BJ (cell line): ENCODE data around the gene LHFPL2. TPM values are rescaled to one million over a fixed set of nuclear protein-coding genes. Genes with fewer than 3 reads are reported as not detected.

Experiments
- CTCF ChIA-PET: fragments of 350-600 bp; formaldehyde crosslinking; extraction: SDS; loops from one replicate; lab custom pipeline; 2021; ENCODE audit warnings: antibody characterized with exemption, inconsistent platforms; lab: Yijun Ruan, JAX
- POLR2A ChIA-PET: fragments of 300-600 bp; sonication (Branson Sonifier 250); formaldehyde crosslinking; extraction: SDS; loops from one replicate; lab custom pipeline; 2021; ENCODE audit warnings: antibody characterized with exemption; lab: Charles Lee
- DNase-seq: peaks from one replicate; pipeline ENCODE4 v3.0.0-alpha.2; 2011; ENCODE audit warnings: low read depth
- H3K27me3 ChIP-seq: 2 replicates; pipeline ENCODE4 v1.6.0; 2011; ENCODE audit warnings: low read length; ENCODE audit not compliant: control insufficient read depth, insufficient read depth
- H3K36me3 ChIP-seq: 2 replicates; pipeline ENCODE4 v1.5.1; 2011; ENCODE audit warnings: low read length; ENCODE audit not compliant: control insufficient read depth, insufficient read depth
- H3K4me3 ChIP-seq: 2 replicates; pipeline ENCODE4 v1.5.1; 2011; ENCODE audit warnings: low read depth, mild to moderate bottlenecking, control low read depth, low read length
- polyA plus RNA-seq: library from polyadenylated mRNA; depleted of rRNA; stranded (reverse); fragments of >200 nt; gene quantifications from 2 replicates; pipeline ENCODE4 v1.2.3, GENCODE V29; 2011
- TF ChIP-seq, protein P1 (sequence below): IDR thresholded peaks from 2 replicates; pipeline ENCODE4 v1.5.1; 2011; ENCODE audit warnings: low read depth, mild to moderate bottlenecking, control low read depth, inconsistent platforms, low read length, moderate library complexity; ENCODE audit not compliant: insufficient read depth

LHFPL2 gene
- polyA plus RNA-seq, 1 experiment: 4.4 TPM

DNA sequence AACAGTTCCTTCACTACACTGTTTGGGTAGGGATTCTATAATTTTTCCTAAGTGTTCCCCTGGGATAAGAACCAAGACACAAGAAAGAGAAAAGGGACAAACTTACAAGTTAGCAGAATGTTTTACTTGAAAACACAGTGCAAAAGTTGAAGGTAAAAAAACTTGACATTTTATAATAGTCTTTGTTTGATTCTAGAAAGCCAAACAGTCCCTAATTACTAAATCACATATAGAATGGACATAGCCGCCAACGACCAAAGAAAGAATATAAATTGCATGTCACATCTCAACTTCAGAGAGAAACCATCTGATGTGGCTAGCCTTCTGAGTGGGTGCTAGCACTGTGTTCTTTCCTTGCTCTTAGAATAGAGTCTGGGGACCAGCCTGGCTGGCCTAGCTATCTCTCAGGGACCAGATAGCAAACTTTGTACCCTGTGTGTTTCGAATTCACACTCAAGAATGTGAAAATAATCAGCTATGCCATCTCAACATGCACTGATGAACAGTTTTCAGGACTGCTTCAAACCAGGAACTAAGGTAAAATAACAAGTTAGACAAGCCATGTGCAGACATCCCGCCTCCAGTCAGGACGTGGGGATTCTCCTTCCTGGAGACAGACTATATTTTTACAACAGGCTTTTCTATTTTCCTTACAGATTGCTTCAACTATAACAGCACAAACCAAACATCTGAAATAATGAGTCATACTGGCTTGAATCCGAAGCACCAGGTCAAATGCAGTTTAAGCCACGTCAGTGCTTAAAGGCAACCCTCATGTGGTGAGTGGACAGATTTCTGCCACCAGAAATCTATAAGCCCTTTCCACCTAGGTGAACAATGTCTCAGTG is 53.7 kb downstream of the LHFPL2 start:
- peak; percentile 98 for DNase-seq
- TF ChIP-seq, protein P1, sequence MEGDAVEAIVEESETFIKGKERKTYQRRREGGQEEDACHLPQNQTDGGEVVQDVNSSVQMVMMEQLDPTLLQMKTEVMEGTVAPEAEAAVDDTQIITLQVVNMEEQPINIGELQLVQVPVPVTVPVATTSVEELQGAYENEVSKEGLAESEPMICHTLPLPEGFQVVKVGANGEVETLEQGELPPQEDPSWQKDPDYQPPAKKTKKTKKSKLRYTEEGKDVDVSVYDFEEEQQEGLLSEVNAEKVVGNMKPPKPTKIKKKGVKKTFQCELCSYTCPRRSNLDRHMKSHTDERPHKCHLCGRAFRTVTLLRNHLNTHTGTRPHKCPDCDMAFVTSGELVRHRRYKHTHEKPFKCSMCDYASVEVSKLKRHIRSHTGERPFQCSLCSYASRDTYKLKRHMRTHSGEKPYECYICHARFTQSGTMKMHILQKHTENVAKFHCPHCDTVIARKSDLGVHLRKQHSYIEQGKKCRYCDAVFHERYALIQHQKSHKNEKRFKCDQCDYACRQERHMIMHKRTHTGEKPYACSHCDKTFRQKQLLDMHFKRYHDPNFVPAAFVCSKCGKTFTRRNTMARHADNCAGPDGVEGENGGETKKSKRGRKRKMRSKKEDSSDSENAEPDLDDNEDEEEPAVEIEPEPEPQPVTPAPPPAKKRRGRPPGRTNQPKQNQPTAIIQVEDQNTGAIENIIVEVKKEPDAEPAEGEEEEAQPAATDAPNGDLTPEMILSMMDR: no peak
- Histone ChIP-seq H3K27me3 (no peaks in the 10 kb centered on the region), H3K36me3 (no peaks in the 10 kb centered on the region), H3K4me3 (no peak overlapping the region)
- ChIA-PET POLR2A (no interaction called here), CTCF (interaction anchor here (2.0 kb wide), 1 partner anchor 42 kb away, joined by 4 read pairs; no protein-coding TSS in a partner anchor)

DNA sequence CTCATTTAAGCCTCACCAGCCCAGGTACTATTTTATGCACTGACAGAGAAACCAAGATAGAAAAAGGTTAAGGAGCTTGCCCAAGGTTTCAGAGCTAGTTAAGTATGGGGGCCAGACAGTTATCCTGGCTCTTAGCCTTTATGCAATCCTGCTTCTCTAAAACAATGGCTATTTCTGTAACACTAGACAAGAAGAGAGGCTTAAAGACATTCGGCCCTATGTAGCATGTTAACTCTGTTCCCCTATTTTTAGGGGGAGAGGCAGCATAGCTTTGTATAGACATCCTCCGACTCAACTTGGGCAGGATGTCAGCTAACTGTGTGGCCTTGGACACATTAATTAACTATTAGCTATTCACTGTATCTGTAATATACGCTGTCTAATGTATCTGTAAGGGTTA is 54.6 kb downstream of the LHFPL2 start:
- Histone ChIP-seq H3K27me3 (no peaks in the 10 kb centered on the region), H3K36me3 (no peaks in the 10 kb centered on the region), H3K4me3 (no peak overlapping the region)
- ChIA-PET CTCF (interaction anchor here (2.0 kb wide), 1 partner anchor 43 kb away, joined by 4 read pairs; no protein-coding TSS in a partner anchor), POLR2A (no interaction called here)
- TF ChIP-seq, protein P1: no peak
- DNase-seq: no peak

DNA sequence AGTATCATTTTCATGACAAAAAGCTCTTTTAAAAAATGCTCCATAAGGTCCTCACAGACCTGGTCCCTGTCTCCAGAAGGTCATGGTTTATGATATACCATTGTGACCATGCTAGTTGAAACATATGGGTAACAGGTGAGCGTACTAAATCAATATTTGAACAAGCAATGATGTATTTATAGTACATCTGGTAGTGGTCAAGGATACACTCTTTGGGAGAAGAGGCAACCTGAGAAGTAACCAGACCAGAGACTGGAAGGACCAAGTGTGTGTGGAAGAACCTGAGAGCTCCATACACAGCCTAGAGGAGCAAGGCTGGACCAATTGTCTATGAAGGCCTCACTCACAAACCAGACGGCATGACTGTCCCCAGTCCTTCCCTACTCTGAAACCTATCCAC is 55.1 kb downstream of the LHFPL2 start:
- ChIA-PET CTCF (interaction anchor here (2.0 kb wide), 1 partner anchor 43 kb away, joined by 4 read pairs; no protein-coding TSS in a partner anchor), POLR2A (no interaction called here)
- DNase-seq: no peak
- TF ChIP-seq, protein P1: no peak
- H3K36me3 ChIP-seq: no peaks in the 10 kb centered on the region
- no peaks in the 10 kb centered on the region for H3K27me3 ChIP-seq
- no peak overlapping the region for H3K4me3 ChIP-seq

DNA sequence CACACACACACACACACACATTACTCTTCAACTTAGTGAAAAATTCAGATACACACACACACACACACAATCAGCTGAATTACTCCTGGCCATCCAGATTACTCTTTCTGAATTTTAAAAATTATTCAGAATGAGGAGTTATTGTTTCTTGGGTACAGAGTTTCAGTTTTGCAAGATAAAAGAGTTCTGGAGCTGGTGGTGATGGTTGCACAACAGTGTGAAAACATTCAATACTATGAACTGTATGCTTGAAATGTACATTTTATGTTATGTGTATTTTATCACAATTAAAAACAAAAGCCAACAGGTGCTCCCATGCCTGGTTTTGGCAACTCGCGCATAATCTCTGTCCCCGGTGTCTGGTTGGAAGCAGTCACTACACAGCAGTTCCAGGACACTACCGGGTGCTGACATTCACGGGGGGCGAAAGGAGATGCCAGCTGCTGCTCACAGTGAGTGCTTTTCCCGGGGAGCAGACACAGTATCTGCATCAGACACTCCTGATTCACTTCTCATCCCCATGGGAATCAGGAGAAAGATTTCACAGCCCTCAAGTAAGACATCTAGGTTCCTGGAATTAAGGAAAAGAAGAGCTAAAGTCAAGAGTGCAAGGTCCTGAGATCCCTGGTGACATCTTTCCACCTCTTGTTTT is 55.7 kb downstream of the LHFPL2 start:
- no peaks in the 10 kb centered on the region for H3K27me3 ChIP-seq
- H3K36me3 ChIP-seq: no peaks in the 10 kb centered on the region
- DNase-seq: no peak
- no peak overlapping the region for H3K4me3 ChIP-seq
- TF ChIP-seq, protein P1: no peak
- CTCF ChIA-PET: interaction anchor here (0.6 to 2.0 kb wide), 2 partner anchors 44 to 1324 kb away, joined by 3 to 4 read pairs; no protein-coding TSS in a partner anchor
- POLR2A ChIA-PET: no interaction called here
